ENCODE measurements around the gene NCR1. TPM values are rescaled to one million over a fixed set of nuclear protein-coding genes. Genes with fewer than 3 reads are reported as not detected.

Gene NCR1
- total and polyA plus RNA-seq, 2 donors (not counting 1 experiment from before 2014, with no cell fraction given), result 2.4 TPM; not detected in 1

- TF ChIP-seq CTCF (IDR thresholded peaks at IDR 0.05) (no peak), EZH2 (IDR thresholded peaks at IDR 0.05; ENCODE audit: borderline replicate concordance, insufficient read depth, low read depth, low read length, poor library complexity, severe bottlenecking) (no peak)
- intact Hi-C loops (cut with micrococcal nuclease), result no loop called here
- H3K4me3 Mint-ChIP-seq, result no peak within 1 kb of the TSS
- Histone ChIP-seq H3K9me3 (ENCODE audit: control extremely low read depth in 1 of 3, control insufficient read depth in 2 of 3, insufficient read depth in 1 of 3, low read length in 2 of 3) (peaks cover 0 to 4% (median 0%) of the 10 kb centered on the region in 3 donors), H3K27ac (ENCODE audit: low read length in 2 of 2) (no peak within 1 kb of the TSS), H3K4me3 (ENCODE audit: control extremely low read depth in 1 of 5, extremely low read depth in 1 of 5, insufficient read depth in 1 of 5, low read depth in 2 of 5, low read length in 4 of 5) (peak within 1 kb of the TSS in 1 of 5 experiments; percentile 84), H3K36me3 (replicated peaks in 1 of 2; ENCODE audit: control extremely low read depth in 1 of 2, control insufficient read depth in 1 of 2, extremely low read depth in 1 of 2, insufficient read depth in 2 of 2, low read length in 1 of 2) (no peaks in the 10 kb centered on the region), H4K20me1 (ENCODE audit: control insufficient read depth, insufficient read depth, low read length, poor library complexity, severe bottlenecking) (no peaks in the 10 kb centered on the region), H3K79me2 (ENCODE audit: control insufficient read depth, insufficient read depth, low read length) (no peaks in the 10 kb centered on the region), H3K9ac (ENCODE audit: low read length) (no peak within 1 kb of the TSS), H2AFZ (ENCODE audit: insufficient read depth, low read depth, low read length, poor library complexity, severe bottlenecking) (no peak within 1 kb of the TSS), H3K4me2 (replicated peaks; ENCODE audit: low read depth, low read length, poor library complexity, severe bottlenecking) (no peak within 1 kb of the TSS), H3K27me3 (replicated peaks in 1 of 4; ENCODE audit: control extremely low read depth in 1 of 4, control insufficient read depth in 3 of 4, insufficient read depth in 4 of 4, low read length in 3 of 4) (peaks cover 0 to 4% (median under 1%) of the 10 kb centered on the region in 4 experiments), H3K4me1 (ENCODE audit: control insufficient read depth in 2 of 2, insufficient read depth in 2 of 2, low read length in 2 of 2) (peaks cover 0 to 5% of the 10 kb centered on the region in 2 donors)
- WGBS (ENCODE audit: insufficient coverage), result 93% methylated on average over 8 of the region's 8 CpGs
- ChIA-PET CTCF (no interaction called here), POLR2A (no interaction called here)
- H3K27me3 Mint-ChIP-seq, result peaks cover 14% of the 10 kb centered on the region
- H3K27ac Mint-ChIP-seq, result no peak within 1 kb of the TSS
- peaks cover 8% of the 10 kb centered on the region for H3K4me1 Mint-ChIP-seq
- no peak for DNase-seq
- no peak for ATAC-seq (ENCODE audit: low read depth)
- H3K9me3 Mint-ChIP-seq (ENCODE audit: insufficient read depth), result peaks cover 7% of the 10 kb centered on the region
These were observed 32.0 kb upstream of the NCR1 start, which contains the start of gene FCAR for GRCh38 chr19:54873990-54874389. TSS of gene FCAR (plus strand) at chr19:54874235. CDS start at chr19:54874290, 55 bp downstream.

- H3K27ac ChIP-seq (ENCODE audit: low read length in 2 of 2), result no peak overlapping the region
- H2AFZ ChIP-seq (ENCODE audit: insufficient read depth, low read depth, low read length, poor library complexity, severe bottlenecking), result no peak overlapping the region
- POLR2A ChIA-PET, result no interaction called here
- peaks cover 0 to 3% (median 2%) of the 10 kb centered on the region in 4 experiments for H3K27me3 ChIP-seq (replicated peaks in 1 of 4; ENCODE audit: control extremely low read depth in 1 of 4, control insufficient read depth in 3 of 4, insufficient read depth in 4 of 4, low read length in 3 of 4)
- H3K4me3 ChIP-seq (ENCODE audit: control extremely low read depth in 1 of 5, extremely low read depth in 1 of 5, insufficient read depth in 1 of 5, low read depth in 2 of 5, low read length in 4 of 5), result peak overlapping the region in 1 of 5 experiments; percentile 84
- Mint-ChIP-seq H3K27ac (no peak overlapping the region), H3K4me1 (peaks cover 8% of the 10 kb centered on the region), H3K27me3 (peaks cover 26% of the 10 kb centered on the region), H3K9me3 (ENCODE audit: insufficient read depth) (peaks cover 7% of the 10 kb centered on the region), H3K4me3 (no peak overlapping the region)
- WGBS (ENCODE audit: insufficient coverage), result 0% methylated on average over 1 of the region's 2 CpGs
- no peaks in the 10 kb centered on the region for H3K9me3 ChIP-seq (ENCODE audit: control extremely low read depth in 1 of 3, control insufficient read depth in 2 of 3, insufficient read depth in 1 of 3, low read length in 2 of 3)
- intact Hi-C loops (cut with micrococcal nuclease), result no loop called here
- H3K4me1 ChIP-seq (ENCODE audit: control insufficient read depth in 2 of 2, insufficient read depth in 2 of 2, low read length in 2 of 2), result peaks cover 0 to 5% of the 10 kb centered on the region in 2 donors
- no peak for TF ChIP-seq EZH2 (IDR thresholded peaks at IDR 0.05; ENCODE audit: borderline replicate concordance, insufficient read depth, low read depth, low read length, poor library complexity, severe bottlenecking)
- TF ChIP-seq CTCF (IDR thresholded peaks at IDR 0.05), result no peak
- no peaks in the 10 kb centered on the region for H3K36me3 ChIP-seq (replicated peaks in 1 of 2; ENCODE audit: control extremely low read depth in 1 of 2, control insufficient read depth in 1 of 2, extremely low read depth in 1 of 2, insufficient read depth in 2 of 2, low read length in 1 of 2)
- H4K20me1 ChIP-seq (ENCODE audit: control insufficient read depth, insufficient read depth, low read length, poor library complexity, severe bottlenecking), result no peaks in the 10 kb centered on the region
- H3K9ac ChIP-seq (ENCODE audit: low read length), result no peak overlapping the region
- no peak overlapping the region for H3K4me2 ChIP-seq (replicated peaks; ENCODE audit: low read depth, low read length, poor library complexity, severe bottlenecking)
- no peaks in the 10 kb centered on the region for H3K79me2 ChIP-seq (ENCODE audit: control insufficient read depth, insufficient read depth, low read length)
- ATAC-seq (ENCODE audit: low read depth), result no peak
- CTCF ChIA-PET, result no interaction called here
- no peak for DNase-seq
These were observed 30.4 kb upstream of the NCR1 start for GRCh38 chr19:54875506-54875905.

Measured in B cell (primary cell).